T-cell (primary cell): ENCODE data around the gene HHAT. TPM values are rescaled to one million over a fixed set of nuclear protein-coding genes. Genes with fewer than 3 reads are reported as not detected.

Experiments used
- ATAC-seq, 4 experiments: fragments of 200-7000 bp in 3 of 4; fragments of 150-1000 bp in 1 of 4; cut with Tn5 transposase; replicated peaks in 1 of 4; 1 replicate in 3 of 4; 2 replicates in 1 of 4; pipeline ENCODE4 v1.10.0; 2021; ENCODE audit warnings: moderate library complexity in 3 of 4, mild to moderate bottlenecking in 2 of 4, moderate number of reproducible peaks in 1 of 4
- CTCF ChIA-PET, 2 donors: fragments of 300-600 bp; sonication (Branson Sonifier 250); formaldehyde crosslinking; loops; one replicate each; lab custom pipeline; 2022; ENCODE audit warnings: antibody characterized with exemption in 2 of 2; lab: Charles Lee
- POLR2A ChIA-PET, 2 donors: fragments of 300-600 bp; sonication (Branson Sonifier 250); formaldehyde crosslinking; loops; one replicate each; lab custom pipeline; 2022; ENCODE audit warnings: antibody characterized with exemption in 2 of 2; lab: Charles Lee
- DNase-seq, 35 experiments: peaks; one replicate each; pipeline versions ENCODE4 v3.0.0 to v3.0.0-alpha.2; 2013 to 2023
- H3K27ac ChIP-seq: one replicate; pipeline ENCODE4 v1.5.1; 2013; ENCODE audit warnings: low read length
- H3K27me3 ChIP-seq, 2 experiments: replicated peaks in 1 of 2; 1 replicate in 1 of 2; 2 replicates in 1 of 2; pipeline versions ENCODE4 v1.6.1 to v1.7.0; 2013; ENCODE audit warnings: low read length in 1 of 2, mixed read lengths in 1 of 2; ENCODE audit not compliant: control insufficient read depth in 2 of 2, insufficient read depth in 2 of 2; ENCODE audit errors: extremely low read depth in 1 of 2
- H3K36me3 ChIP-seq, 2 donors: 1 replicate in 1 of 2; 2 replicates in 1 of 2; pipeline versions ENCODE4 v1.6.1 to v1.7.0; 2013; ENCODE audit warnings: low read length in 1 of 2; ENCODE audit not compliant: control insufficient read depth in 2 of 2, insufficient read depth in 1 of 2; ENCODE audit errors: extremely low read depth in 1 of 2
- H3K4me1 ChIP-seq, 2 experiments: 1 replicate in 1 of 2; 2 replicates in 1 of 2; pipeline versions ENCODE4 v1.6.1 to v1.7.0; 2013; ENCODE audit warnings: low read length in 2 of 2, mixed read lengths in 1 of 2; ENCODE audit not compliant: insufficient read depth in 2 of 2, control insufficient read depth in 1 of 2; ENCODE audit errors: extremely low read depth in 1 of 2
- H3K4me3 ChIP-seq, 2 donors: 1 replicate in 1 of 2; 2 replicates in 1 of 2; pipeline versions ENCODE4 v1.5.1 to v1.7.0; 2013; ENCODE audit warnings: mild to moderate bottlenecking in 2 of 2, low read length in 1 of 2, moderate library complexity in 1 of 2; ENCODE audit not compliant: control insufficient read depth in 1 of 2; ENCODE audit errors: extremely low read depth in 1 of 2
- H3K9me3 ChIP-seq: 2 replicates; pipeline ENCODE4 v1.7.0; 2013
- H3K27ac Mint-ChIP-seq, 2 donors: one replicate each; pipeline ENCODE4 v1.8.0; 2020 to 2021; ENCODE audit warnings: mild to moderate bottlenecking in 2 of 2, mixed read lengths in 2 of 2
- H3K27me3 Mint-ChIP-seq, 2 donors: one replicate each; pipeline ENCODE4 v1.8.0; 2021 to 2022; ENCODE audit warnings: mixed read lengths in 2 of 2
- H3K36me3 Mint-ChIP-seq: one replicate; pipeline ENCODE4 v1.8.0; 2021; ENCODE audit warnings: mixed read lengths
- H3K4me1 Mint-ChIP-seq, 3 donors: one replicate each; pipeline ENCODE4 v1.8.0; 2020 to 2022; ENCODE audit warnings: mixed read lengths in 3 of 3, mild to moderate bottlenecking in 1 of 3
- H3K4me3 Mint-ChIP-seq, 3 donors: one replicate each; pipeline ENCODE4 v1.8.0; 2020 to 2022; ENCODE audit warnings: mild to moderate bottlenecking in 3 of 3, mixed read lengths in 3 of 3, moderate library complexity in 3 of 3
- H3K9me3 Mint-ChIP-seq, 3 donors: one replicate each; pipeline ENCODE4 v1.8.0; 2020 to 2022; ENCODE audit warnings: mixed read lengths in 3 of 3
- WGBS: methylation state at CpG from one replicate; pipeline ENCODE4 v1.1.5; 2013; ENCODE audit warnings: missing lambda C conversion rate; ENCODE audit not compliant: insufficient coverage; 5-methylcytosine and 5-hydroxymethylcytosine counted together
- total RNA-seq, 35 experiments: library from RNA in 6 of 35; stranded (reverse) in 6 of 35; fragments of 120-200 nt in 1 of 35; gene quantifications; one replicate each; pipeline versions ENCODE4 v1.2.1 to v1.2.4 and lab custom pipeline; 2013 to 2026

The HHAT gene
- total RNA-seq, 5 donors from 2014 or later (not counting 1 experiment from before 2014, with no cell fraction given) = 2.2 to 7.9 (median 4.1) TPM

- no peaks in the 10 kb centered on the region for H3K36me3 ChIP-seq
- no peaks in the 10 kb centered on the region for H3K4me1 ChIP-seq
- H3K9me3 ChIP-seq = no peaks in the 10 kb centered on the region
- H3K27me3 Mint-ChIP-seq = no peaks in the 10 kb centered on the region
- 89% methylated on average over 6 of the region's 6 CpGs for WGBS
- H3K27me3 ChIP-seq = no peaks in the 10 kb centered on the region
- ChIA-PET POLR2A (no interaction called here), CTCF (no interaction called here)
- no peak overlapping the region for H3K27ac Mint-ChIP-seq
- no peaks in the 10 kb centered on the region for H3K9me3 Mint-ChIP-seq
- no peak overlapping the region for H3K4me3 ChIP-seq
- no peak overlapping the region for H3K4me3 Mint-ChIP-seq
- ATAC-seq (no peak), DNase-seq (no peak)
- peaks cover 2% of the 10 kb centered on the region for H3K36me3 Mint-ChIP-seq
- no peak overlapping the region for H3K27ac ChIP-seq
- no peaks in the 10 kb centered on the region for H3K4me1 Mint-ChIP-seq
Observed at GRCh38 chr1:210437111-210437510, 108.4 kb downstream of the HHAT start.

DNA sequence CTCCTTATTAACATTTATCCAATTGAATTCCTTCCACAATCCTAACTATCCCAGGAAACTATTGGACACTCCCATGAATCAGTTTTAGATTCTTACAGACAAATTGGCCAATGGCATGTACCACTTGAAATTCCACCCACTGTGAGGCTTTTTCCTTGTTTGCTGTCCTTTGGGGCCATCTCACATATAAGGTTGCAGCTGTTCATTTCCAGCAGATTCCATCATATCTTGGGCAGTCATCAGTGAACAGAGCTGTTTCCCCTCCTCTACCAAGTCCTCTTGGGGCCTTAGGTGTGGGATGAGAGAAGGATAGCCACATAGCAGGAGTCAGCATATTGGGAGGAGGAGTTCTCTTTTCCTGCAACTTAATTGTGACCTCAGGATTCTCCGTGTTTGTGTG lies 109.1 kb downstream of the HHAT start:
- Mint-ChIP-seq H3K36me3 (no peaks in the 10 kb centered on the region), H3K27me3 (no peaks in the 10 kb centered on the region)
- no peak overlapping the region for H3K27ac ChIP-seq

GRCh38 chr1:210438928-210439841 lies 110.5 kb downstream of the HHAT start:
- POLR2A ChIA-PET = no interaction called here
- Histone ChIP-seq H3K9me3 (no peaks in the 10 kb centered on the region), H3K27ac (no peak overlapping the region), H3K4me1 (no peaks in the 10 kb centered on the region), H3K27me3 (no peaks in the 10 kb centered on the region), H3K4me3 (no peak overlapping the region), H3K36me3 (no peaks in the 10 kb centered on the region)
- Mint-ChIP-seq H3K4me1 (no peaks in the 10 kb centered on the region), H3K9me3 (no peaks in the 10 kb centered on the region), H3K36me3 (no peaks in the 10 kb centered on the region), H3K27ac (no peak overlapping the region), H3K4me3 (no peak overlapping the region), H3K27me3 (no peaks in the 10 kb centered on the region)
- DNase-seq (no peak), ATAC-seq (no peak)
- 100% methylated on average over 1 of the region's 7 CpGs for WGBS
- CTCF ChIA-PET = interaction anchor here in 1 of 2 donors (0.6 kb wide), 1 partner anchor 509 kb away, joined by 4 read pairs; no protein-coding TSS in a partner anchor

More for the DNA sequence above, 109.1 kb downstream of the HHAT start:
- ATAC-seq (no peak), DNase-seq (no peak)
- Histone ChIP-seq H3K9me3 (no peaks in the 10 kb centered on the region), H3K4me3 (no peak overlapping the region), H3K36me3 (no peaks in the 10 kb centered on the region), H3K4me1 (no peaks in the 10 kb centered on the region), H3K27me3 (no peaks in the 10 kb centered on the region)
- Mint-ChIP-seq H3K9me3 (no peaks in the 10 kb centered on the region), H3K4me1 (no peaks in the 10 kb centered on the region), H3K27ac (no peak overlapping the region), H3K4me3 (no peak overlapping the region)
- WGBS = 86% methylated on average over 1 of the region's 1 CpG
- ChIA-PET CTCF (no interaction called here), POLR2A (no interaction called here)

- H3K27ac ChIP-seq = no peak overlapping the region
- no peaks in the 10 kb centered on the region for H3K36me3 Mint-ChIP-seq
- H3K4me1 Mint-ChIP-seq = no peaks in the 10 kb centered on the region
- no peaks in the 10 kb centered on the region for H3K4me1 ChIP-seq
- no peaks in the 10 kb centered on the region for H3K9me3 Mint-ChIP-seq
- H3K36me3 ChIP-seq = no peaks in the 10 kb centered on the region
- CTCF ChIA-PET = no interaction called here
- 80% methylated on average over 1 of the region's 3 CpGs for WGBS
- no peak overlapping the region for H3K27ac Mint-ChIP-seq
- ATAC-seq = no peak
- H3K27me3 ChIP-seq = no peaks in the 10 kb centered on the region
- H3K27me3 Mint-ChIP-seq = no peaks in the 10 kb centered on the region
- H3K4me3 ChIP-seq = no peak overlapping the region
- H3K9me3 ChIP-seq = no peaks in the 10 kb centered on the region
- no peak overlapping the region for H3K4me3 Mint-ChIP-seq
- POLR2A ChIA-PET = no interaction called here
- no peak for DNase-seq
Observed at GRCh38 chr1:210440081-210440480, 111.4 kb downstream of the HHAT start.

DNA sequence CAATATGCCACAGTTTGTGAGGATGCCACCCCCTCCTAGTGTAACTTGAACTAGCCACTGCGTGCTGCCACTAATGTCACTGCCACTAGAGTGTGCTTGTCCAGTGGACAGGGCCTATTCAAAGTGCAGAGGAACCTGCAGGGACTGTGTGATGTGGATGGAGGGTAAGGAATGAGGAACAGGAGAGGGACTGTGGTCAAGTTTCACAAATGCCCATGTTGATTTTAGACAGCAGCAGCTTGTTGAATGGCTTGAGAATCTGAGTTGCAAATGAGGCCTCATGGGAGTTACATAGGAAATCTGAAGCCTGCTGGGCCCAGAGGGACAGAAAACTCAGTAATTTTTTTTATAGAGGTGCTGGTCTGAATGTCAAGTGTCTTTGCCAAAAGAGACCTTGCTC lies 112.3 kb downstream of the HHAT start:
- no peak overlapping the region for H3K4me3 ChIP-seq
- ATAC-seq (no peak), DNase-seq (no peak)
- Mint-ChIP-seq H3K27me3 (no peaks in the 10 kb centered on the region), H3K4me1 (peaks cover 5 to 7% (median 6%) of the 10 kb centered on the region in 3 donors), H3K36me3 (no peaks in the 10 kb centered on the region), H3K9me3 (no peaks in the 10 kb centered on the region), H3K4me3 (no peak overlapping the region), H3K27ac (no peak overlapping the region)
- ChIA-PET CTCF (no interaction called here), POLR2A (no interaction called here)
- H3K4me1 ChIP-seq = peaks cover 1 to 5% of the 10 kb centered on the region in 2 experiments
- no peaks in the 10 kb centered on the region for H3K9me3 ChIP-seq
- H3K27ac ChIP-seq = no peak overlapping the region
- H3K27me3 ChIP-seq = no peaks in the 10 kb centered on the region
- H3K36me3 ChIP-seq = no peaks in the 10 kb centered on the region
- 75% methylated on average over 1 of the region's 1 CpG for WGBS

- H3K9me3 ChIP-seq = no peaks in the 10 kb centered on the region
- H3K27ac ChIP-seq = no peak overlapping the region
- ChIA-PET POLR2A (no interaction called here), CTCF (no interaction called here)
- peaks cover 0 to 3% of the 10 kb centered on the region in 2 donors for H3K27me3 Mint-ChIP-seq
- H3K4me1 ChIP-seq = peaks cover 2 to 11% of the 10 kb centered on the region in 2 experiments
- peak overlapping the region in 1 of 2 donors; percentile 66 for H3K27ac Mint-ChIP-seq
- no peaks in the 10 kb centered on the region for H3K27me3 ChIP-seq
- H3K4me3 ChIP-seq = no peak overlapping the region
- H3K4me3 Mint-ChIP-seq = no peak overlapping the region
- H3K4me1 Mint-ChIP-seq = peaks cover 14 to 18% (median 17%) of the 10 kb centered on the region in 3 donors
- no peaks in the 10 kb centered on the region for H3K9me3 Mint-ChIP-seq
- no peaks in the 10 kb centered on the region for H3K36me3 Mint-ChIP-seq
- ATAC-seq (no peak), DNase-seq (no peak)
- H3K36me3 ChIP-seq = no peaks in the 10 kb centered on the region
Observed at GRCh38 chr1:210445485-210445884, 116.8 kb downstream of the HHAT start.
